HG03342 (cell line): Measurements from ENCODE around the gene STT3B.
"Not testable (repeated sequence)": the region's sequence is repeated elsewhere in the genome, so short reads cannot be mapped to it uniquely, and the experiment has no call there.

Experiments
- ATAC-seq: cut with Tn5 transposase; IDR thresholded peaks from one replicate; pipeline ENCODE4 v1.9.1; 2021; ENCODE audit warnings: mild to moderate bottlenecking, moderate library complexity; ENCODE audit not compliant: unreplicated experiment

STT3B gene

DNA sequence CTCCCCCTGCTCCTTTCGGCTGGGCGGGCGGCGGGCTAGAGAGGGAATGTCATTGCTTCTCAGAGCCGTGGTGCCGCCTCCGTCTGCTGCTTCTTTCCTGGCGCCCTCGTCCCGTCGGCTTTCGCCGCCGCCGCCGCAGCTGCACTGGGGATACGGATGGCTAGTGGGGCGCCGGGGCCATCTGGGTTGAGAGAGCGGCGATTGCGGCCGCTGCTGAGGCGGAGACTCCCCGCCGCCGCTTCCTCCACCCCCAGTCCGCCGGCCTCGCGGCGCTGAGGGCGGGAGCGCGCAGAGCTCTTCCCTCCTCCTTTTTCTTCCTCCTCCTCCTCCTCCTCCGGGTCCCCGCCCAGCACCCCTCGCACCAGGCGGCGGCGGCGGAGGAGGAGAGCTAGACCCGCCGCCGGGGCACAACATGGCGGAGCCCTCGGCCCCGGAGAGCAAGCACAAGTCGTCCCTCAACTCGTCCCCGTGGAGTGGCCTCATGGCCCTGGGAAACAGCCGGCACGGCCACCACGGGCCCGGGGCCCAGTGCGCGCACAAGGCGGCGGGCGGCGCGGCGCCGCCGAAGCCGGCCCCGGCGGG lies at the start of gene STT3B:
STT3B (plus strand) TSS at position 339 of the 582 bp plus-strand sequence; CDS start at position 413, 74 bp downstream.
- ATAC-seq, result peak; percentile 47

DNA sequence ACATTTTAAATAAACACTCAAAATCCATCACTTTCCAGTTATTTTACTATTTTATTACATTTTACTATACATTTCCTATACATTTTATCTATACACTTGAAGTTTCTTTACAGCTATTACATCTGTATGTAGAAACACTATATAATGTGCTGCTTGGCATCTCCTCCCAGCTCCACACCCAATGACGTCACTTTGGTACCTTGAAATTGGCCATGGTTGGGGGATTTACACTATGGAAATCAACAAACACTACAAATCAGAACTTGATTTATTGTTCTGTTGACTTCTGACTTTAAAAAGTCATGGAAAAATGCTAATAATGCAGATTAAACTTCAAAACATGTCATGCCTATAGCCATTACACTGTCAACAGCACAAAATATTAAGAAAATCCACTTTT lies 48.9 kb upstream of the STT3B start:
- no peak for ATAC-seq

GRCh38 chr3:31485196-31485595 lies 47.5 kb upstream of the STT3B start:
- no peak for ATAC-seq

DNA sequence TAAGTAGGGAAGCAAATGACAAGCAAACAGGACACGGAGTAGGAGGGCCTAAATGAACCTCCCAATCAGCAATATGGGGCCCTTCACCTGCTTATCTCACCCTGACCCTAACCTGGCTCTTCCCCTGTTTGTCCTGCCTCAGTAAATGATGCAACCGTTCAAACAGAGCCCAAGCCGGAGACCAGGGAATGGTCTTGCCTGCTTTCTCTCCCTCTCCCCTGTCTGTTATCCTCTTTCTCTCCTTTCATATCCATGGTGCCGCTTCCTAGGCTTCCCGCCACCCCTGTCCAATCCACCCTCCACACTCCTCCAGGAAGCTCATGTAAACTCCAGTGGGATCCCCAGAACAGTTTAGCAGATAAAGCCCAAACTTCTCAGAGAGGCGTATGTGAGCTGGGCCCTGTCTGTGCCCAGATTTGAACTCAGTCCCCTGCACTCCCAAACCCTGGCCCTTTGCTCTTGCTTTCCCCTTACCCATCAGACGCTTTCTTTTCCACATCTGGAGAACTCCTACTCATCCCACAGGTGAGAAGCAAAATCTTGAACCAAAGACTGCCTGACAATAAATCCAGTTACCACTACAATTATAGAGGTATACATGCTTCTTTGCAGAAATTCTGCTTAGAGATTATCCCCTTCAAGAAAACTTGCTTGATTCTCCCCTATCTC lies 45.7 kb upstream of the STT3B start:
- no peak for ATAC-seq

DNA sequence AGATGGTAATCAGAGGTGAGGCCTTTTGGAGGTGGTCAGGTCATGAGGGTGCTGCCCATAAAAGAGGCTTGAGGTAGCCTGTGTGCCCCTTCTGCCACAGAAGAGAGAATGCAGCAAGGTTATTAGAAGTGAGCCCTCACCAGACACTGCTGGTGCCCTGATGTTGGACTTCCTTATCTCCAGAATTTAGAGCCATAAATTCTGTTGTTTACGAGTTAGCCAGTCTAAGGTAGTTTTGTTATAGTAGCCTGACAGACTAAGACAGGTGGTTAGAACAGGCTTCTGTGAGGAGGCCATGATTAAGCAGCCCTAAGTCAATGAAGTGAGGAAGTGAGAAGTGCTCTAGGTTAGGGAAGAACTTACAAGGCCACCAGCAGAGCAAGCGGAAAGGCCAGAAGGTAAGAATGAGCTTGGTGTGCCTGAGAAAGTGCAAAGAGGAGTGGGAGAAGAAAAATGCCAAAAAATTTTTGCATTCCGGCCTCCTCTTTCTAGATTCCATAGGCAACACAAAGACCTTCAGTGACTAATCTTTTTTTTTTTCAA lies 44.2 kb upstream of the STT3B start:
- no peak for ATAC-seq

- ATAC-seq, result no peak
Observed at GRCh38 chr3:31490502-31490901, 42.2 kb upstream of the STT3B start.

DNA sequence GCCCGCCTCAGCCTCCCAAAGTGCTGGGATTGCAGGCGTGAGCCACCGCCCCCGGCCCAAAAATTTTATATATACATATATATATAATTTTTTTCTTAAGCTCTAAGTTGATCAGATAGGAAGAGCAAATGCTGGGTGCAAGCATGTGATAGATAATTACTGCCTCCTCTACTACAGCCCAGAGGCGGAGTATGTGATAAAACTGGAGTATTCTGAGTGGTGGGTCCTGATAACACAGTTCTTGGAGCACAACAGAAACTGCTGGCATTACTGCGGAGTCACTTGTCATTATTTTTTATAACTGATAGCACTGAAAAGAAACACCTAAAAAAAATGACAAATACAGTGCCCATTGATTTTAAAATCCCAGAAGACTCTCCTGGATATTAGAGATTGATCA lies 41.1 kb upstream of the STT3B start:
- ATAC-seq, result no peak

DNA sequence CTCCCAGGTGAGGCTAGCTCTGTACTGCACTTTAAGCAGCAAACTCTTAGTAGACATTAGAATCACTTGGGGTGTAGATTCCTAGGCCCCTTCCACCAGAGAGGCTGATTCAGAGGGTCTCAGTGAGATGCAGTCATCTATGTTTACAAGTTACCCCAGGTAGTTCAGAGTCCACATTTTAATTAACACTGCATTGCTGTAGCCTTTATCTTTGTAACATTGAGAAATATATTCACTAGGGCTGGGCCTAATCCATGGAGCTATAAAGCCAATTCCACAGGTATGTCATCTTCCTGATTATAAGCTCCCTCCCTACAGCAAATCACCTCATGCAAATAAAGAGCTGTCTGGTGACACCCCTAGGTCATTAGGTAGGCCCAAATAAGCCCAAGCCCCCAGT lies 39.6 kb upstream of the STT3B start:
- no peak for ATAC-seq

GRCh38 chr3:31495971-31496665 lies 36.6 kb upstream of the STT3B start:
- no peak for ATAC-seq

GRCh38 chr3:31498791-31499190 lies 33.9 kb upstream of the STT3B start:
- no peak for ATAC-seq

- no peak for ATAC-seq
Observed at GRCh38 chr3:31499281-31499680, 33.4 kb upstream of the STT3B start.

DNA sequence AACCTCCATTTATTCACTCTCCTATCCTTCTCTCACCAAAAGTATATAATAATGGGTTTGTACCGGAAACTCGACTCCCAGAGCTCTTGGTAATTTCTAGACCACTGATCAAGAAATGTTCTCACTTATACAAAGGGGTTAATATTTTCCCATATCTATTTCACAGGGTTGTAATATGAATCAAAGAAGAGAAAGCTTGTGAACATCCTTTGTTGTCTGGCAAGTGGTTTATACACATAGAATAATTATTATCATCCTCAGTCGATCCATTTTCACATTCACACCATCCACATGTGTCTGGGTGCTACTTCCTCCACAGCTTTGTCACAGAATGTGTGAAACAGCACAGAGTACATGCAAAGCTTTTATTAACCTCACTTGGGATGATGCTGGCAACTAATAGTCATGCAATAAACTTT lies 29.9 kb upstream of the STT3B start:
- no peak for ATAC-seq

- ATAC-seq, result no peak
Observed at GRCh38 chr3:31503456-31503855, 29.3 kb upstream of the STT3B start.

- ATAC-seq, result no peak
Observed at GRCh38 chr3:31504230-31504629, 28.5 kb upstream of the STT3B start.

DNA sequence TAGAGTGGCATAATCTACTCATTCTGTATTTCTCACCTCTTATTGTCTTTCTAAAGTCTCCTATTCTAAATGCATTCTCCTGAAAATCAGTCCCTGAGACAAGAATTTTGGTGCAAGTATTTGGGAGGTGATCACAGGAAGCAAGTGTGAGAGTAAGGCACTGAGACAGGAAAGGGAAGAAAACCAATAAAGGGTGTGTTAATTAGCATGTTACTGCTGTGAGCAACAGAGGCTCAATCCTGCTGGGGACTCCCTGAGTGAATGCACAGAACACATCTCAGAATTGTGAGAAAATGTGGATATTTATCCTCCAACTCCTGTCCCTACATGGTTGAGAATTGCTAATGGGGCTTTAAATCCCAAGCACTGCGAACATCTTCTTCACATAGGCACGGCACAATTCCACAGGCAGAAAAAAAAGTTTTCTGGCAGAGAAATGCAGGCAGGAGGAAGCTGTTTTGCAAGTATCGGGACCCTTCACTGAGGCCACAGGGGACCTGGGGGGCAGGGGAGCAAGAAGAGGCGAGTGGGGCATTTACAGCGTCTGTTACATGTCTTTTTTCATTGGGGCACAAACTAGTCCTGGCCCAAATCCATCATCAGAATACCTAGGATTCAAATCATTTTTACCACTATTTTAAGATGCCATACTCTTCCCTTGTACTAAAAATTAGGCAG lies 27.2 kb upstream of the STT3B start:
- ATAC-seq, result no peak

DNA sequence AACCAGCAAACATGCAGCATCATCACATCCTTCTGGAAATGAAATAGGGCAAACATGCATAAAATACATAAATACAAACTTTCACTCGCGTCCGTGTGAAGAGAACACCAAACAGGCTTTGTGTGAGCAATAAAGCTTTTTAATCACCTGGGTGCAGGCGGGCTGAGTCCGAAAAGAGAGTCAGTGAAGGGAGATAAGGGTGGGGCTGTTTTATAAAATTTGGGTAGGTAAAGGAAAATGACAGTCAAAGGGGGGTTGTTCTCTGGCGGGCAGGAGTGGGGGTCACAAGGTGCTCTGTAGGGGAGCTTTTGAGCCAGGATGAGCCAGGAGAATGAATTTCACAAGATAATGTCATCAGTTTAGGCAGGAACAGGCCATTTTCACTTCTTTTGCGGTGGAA lies 26.2 kb upstream of the STT3B start:
- ATAC-seq, result not testable (repeated sequence)

DNA sequence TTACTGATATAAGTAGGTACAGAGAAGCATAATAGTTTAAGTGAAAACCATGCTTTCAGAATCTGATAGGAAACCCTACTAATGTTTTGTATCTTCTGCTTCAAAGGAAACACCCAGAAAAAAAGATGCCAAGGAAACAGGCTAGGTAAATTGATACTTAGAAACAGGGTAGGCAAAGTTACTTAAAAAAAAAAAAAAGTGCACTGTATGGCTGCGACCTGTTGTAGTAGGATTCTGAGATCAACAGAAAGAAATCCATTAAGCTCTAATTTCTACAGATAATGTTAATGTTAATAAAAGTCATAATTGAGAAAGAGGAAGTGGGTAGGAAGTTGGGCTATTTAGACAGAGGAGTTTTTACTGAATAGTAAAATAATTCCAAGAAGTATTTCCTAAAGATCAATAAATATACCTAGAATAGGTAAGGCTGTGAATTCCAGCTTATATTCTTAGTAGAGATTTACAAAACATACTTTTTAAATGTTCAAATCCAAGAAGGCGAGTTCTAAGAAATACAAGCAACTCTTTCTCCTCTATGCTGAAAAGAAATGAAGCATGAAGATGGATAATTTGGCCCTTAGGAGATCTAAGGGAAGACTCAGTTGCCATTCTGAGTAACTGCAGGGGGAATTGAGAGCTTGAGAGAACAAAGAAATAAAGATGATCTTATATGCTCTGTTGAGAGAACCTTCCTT lies 24.1 kb upstream of the STT3B start:
- ATAC-seq, result no peak

DNA sequence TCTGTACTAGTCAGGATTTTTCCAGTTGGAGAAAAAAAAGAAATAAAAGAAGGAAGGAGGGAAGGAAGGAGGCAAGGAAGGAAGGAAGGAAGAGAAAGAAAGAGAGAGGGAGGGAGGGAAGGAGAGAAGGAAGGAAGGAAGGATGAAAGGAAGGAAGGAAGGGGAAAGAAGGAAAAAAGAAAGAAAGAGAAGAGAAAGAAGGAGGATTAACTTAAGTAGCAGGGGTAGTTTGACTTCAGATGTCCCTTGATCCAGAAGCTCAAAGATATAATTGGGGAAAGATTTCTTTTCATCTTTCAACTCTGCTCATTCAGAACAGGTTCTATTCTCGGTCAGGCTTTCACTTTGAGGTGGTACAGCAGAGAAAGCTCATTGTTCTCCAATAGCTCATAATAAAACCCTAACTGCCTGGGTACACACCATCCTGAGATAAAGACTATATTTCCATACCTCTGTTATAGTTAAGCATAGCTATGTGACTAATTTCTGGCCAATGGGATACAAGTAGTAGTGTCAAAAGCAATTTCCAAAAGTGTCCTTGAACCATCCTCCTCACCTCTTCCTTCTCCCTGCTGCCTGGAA lies 23.5 kb upstream of the STT3B start:
- no peak for ATAC-seq

GRCh38 chr3:31514570-31514969 lies 18.2 kb upstream of the STT3B start:
- ATAC-seq, result no peak

DNA sequence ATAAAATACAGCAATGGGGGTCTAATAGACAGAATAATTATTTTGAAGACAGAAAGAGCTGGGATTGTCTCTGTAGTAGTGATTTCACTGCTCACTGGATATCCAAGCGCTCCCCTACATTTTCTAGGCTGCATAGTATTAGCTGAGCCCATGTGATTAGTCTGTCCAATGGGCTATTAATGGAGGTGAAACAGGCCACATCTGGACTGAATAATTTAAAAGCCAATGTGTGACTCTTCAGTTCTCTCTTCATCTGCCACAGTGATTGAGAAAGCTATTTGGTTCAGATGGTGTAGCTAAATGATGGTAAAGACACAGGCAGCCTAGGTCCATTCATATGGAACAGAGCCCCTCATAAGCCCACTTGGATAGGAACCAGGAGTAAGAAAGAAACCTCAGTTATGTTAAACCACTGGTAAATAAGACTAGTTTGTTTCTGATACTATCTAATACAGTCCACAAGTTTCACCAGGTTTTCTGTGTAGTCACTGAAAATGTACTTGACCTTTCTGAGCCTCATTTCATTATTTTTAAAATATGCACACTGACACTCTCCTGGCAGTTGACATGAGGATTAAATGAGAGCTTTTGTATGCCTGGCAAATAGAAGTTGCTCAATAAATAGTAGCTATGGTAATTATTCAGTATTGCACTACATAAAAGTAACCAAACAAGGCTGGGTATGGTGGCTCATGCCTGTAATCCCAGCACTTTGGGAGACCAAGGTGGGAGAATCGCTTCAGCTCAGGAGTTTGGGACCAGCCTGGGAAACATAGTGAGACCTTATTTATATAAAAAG lies 17.0 kb upstream of the STT3B start:
- no peak for ATAC-seq
